Measurements from ENCODE around the gene AUTS2.

The AUTS2 gene

GRCh38 chr7:70659263-70659662 lies 1061.0 kb downstream of the AUTS2 start:
- H3K27ac Mint-ChIP-seq, result no peak overlapping the region
- no peak for TF ChIP-seq CTCF (IDR thresholded peaks at IDR 0.05)
- H3K4me3 Mint-ChIP-seq, result no peak overlapping the region
- H3K9me3 Mint-ChIP-seq, result no peaks in the 10 kb centered on the region
- peaks cover 26% of the 10 kb centered on the region for H3K4me1 Mint-ChIP-seq
- no peak for DNase-seq
- no peaks in the 10 kb centered on the region for H3K36me3 Mint-ChIP-seq (ENCODE audit: low read depth)
- peaks cover 11% of the 10 kb centered on the region for H3K27me3 Mint-ChIP-seq (ENCODE audit: low read depth, poor library complexity)

GRCh38 chr7:70660154-70660818 lies 1062.0 kb downstream of the AUTS2 start:
- H3K4me3 Mint-ChIP-seq, result no peak overlapping the region
- no peaks in the 10 kb centered on the region for H3K36me3 Mint-ChIP-seq (ENCODE audit: low read depth)
- H3K27ac Mint-ChIP-seq, result no peak overlapping the region
- TF ChIP-seq CTCF (IDR thresholded peaks at IDR 0.05), result no peak
- DNase-seq, result no peak
- H3K9me3 Mint-ChIP-seq, result no peaks in the 10 kb centered on the region
- H3K27me3 Mint-ChIP-seq (ENCODE audit: low read depth, poor library complexity), result peaks cover 5% of the 10 kb centered on the region
- H3K4me1 Mint-ChIP-seq, result peaks cover 26% of the 10 kb centered on the region

GRCh38 chr7:70660819-70661191 lies 1062.5 kb downstream of the AUTS2 start:
- no peaks in the 10 kb centered on the region for H3K9me3 Mint-ChIP-seq

GRCh38 chr7:70663680-70664079 lies 1065.4 kb downstream of the AUTS2 start:
- no peaks in the 10 kb centered on the region for H3K9me3 Mint-ChIP-seq
- peaks cover 11% of the 10 kb centered on the region for H3K27me3 Mint-ChIP-seq (ENCODE audit: low read depth, poor library complexity)
- H3K4me3 Mint-ChIP-seq, result no peak overlapping the region
- no peak overlapping the region for H3K27ac Mint-ChIP-seq
- no peaks in the 10 kb centered on the region for H3K36me3 Mint-ChIP-seq (ENCODE audit: low read depth)
- H3K4me1 Mint-ChIP-seq, result peaks cover 9% of the 10 kb centered on the region
- DNase-seq, result no peak
- no peak for TF ChIP-seq CTCF (IDR thresholded peaks at IDR 0.05)

More at GRCh38 chr7:70660819-70661191, 1062.5 kb downstream of the AUTS2 start:
- H3K4me1 Mint-ChIP-seq, result peaks cover 26% of the 10 kb centered on the region
- DNase-seq, result no peak
- no peak overlapping the region for H3K27ac Mint-ChIP-seq
- no peak overlapping the region for H3K4me3 Mint-ChIP-seq
- peaks cover 5% of the 10 kb centered on the region for H3K27me3 Mint-ChIP-seq (ENCODE audit: low read depth, poor library complexity)
- TF ChIP-seq CTCF (IDR thresholded peaks at IDR 0.05), result no peak
- no peaks in the 10 kb centered on the region for H3K36me3 Mint-ChIP-seq (ENCODE audit: low read depth)

- H3K36me3 Mint-ChIP-seq (ENCODE audit: low read depth), result no peaks in the 10 kb centered on the region
- H3K27me3 Mint-ChIP-seq (ENCODE audit: low read depth, poor library complexity), result peaks cover 11% of the 10 kb centered on the region
- no peak overlapping the region for H3K27ac Mint-ChIP-seq
- H3K4me1 Mint-ChIP-seq, result peaks cover 21% of the 10 kb centered on the region
- TF ChIP-seq CTCF (IDR thresholded peaks at IDR 0.05), result no peak
- no peak overlapping the region for H3K4me3 Mint-ChIP-seq
- DNase-seq, result no peak
- no peaks in the 10 kb centered on the region for H3K9me3 Mint-ChIP-seq
Measured at GRCh38 chr7:70665997-70666396, 1067.7 kb downstream of the AUTS2 start.

- H3K4me1 Mint-ChIP-seq, result peaks cover 28% of the 10 kb centered on the region
Measured at GRCh38 chr7:70667406-70667805, 1069.1 kb downstream of the AUTS2 start.

More at GRCh38 chr7:70667406-70667805, 1069.1 kb downstream of the AUTS2 start:
- Mint-ChIP-seq H3K36me3 (ENCODE audit: low read depth) (no peaks in the 10 kb centered on the region), H3K4me3 (no peak overlapping the region), H3K27ac (no peak overlapping the region), H3K9me3 (no peaks in the 10 kb centered on the region), H3K27me3 (ENCODE audit: low read depth, poor library complexity) (peaks cover 5% of the 10 kb centered on the region)
- DNase-seq, result no peak
- no peak for TF ChIP-seq CTCF (IDR thresholded peaks at IDR 0.05)
